Stimulated activated CD4-positive, alpha-beta T cell treated with anti-CD3 and anti-CD28 coated beads, Interleukin-12 subunit alpha, Interleukin-12 subunit beta, amount 100 ng/mL, for 24 hours (primary cell): ENCODE measurements around the gene SSC4D.
"Not testable (repeated sequence)": the region's sequence is repeated elsewhere in the genome, so short reads cannot be mapped to it uniquely, and the experiment has no call there.

Source experiments
- DNase-seq, 2 experiments: peaks; one replicate each; pipeline ENCODE4 v3.0.0-alpha.2; 2020; ENCODE audit warnings: low read depth in 2 of 2

SSC4D gene

GRCh38 chr7:76383089-76383944, 26.2 kb downstream of the SSC4D start:
- DNase-seq = no peak

- no peak for DNase-seq
These were observed 27.7 kb downstream of the SSC4D start for GRCh38 chr7:76381814-76382213.

DNA sequence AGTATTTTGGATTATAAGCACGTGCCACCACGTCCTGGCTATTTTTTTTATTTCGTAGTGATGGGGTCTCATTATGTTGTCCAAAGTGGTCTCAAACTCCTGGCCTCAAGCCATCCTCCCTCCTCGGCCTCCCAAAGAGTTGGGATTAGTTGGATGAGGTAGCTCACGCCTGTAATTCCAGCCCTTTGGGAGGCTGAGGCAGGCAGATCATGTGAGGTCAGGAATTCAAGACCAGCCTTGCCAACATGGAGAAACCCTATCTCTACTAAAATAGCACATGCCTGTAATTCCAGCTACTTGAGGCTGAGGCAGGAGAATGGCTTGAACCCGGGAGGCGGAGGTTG, 28.9 kb downstream of the SSC4D start:
- DNase-seq = no peak

GRCh38 chr7:76377186-76377918, 32.1 kb downstream of the SSC4D start:
- no peak for DNase-seq

GRCh38 chr7:76375251-76375650, 34.2 kb downstream of the SSC4D start:
- DNase-seq = no peak

DNA sequence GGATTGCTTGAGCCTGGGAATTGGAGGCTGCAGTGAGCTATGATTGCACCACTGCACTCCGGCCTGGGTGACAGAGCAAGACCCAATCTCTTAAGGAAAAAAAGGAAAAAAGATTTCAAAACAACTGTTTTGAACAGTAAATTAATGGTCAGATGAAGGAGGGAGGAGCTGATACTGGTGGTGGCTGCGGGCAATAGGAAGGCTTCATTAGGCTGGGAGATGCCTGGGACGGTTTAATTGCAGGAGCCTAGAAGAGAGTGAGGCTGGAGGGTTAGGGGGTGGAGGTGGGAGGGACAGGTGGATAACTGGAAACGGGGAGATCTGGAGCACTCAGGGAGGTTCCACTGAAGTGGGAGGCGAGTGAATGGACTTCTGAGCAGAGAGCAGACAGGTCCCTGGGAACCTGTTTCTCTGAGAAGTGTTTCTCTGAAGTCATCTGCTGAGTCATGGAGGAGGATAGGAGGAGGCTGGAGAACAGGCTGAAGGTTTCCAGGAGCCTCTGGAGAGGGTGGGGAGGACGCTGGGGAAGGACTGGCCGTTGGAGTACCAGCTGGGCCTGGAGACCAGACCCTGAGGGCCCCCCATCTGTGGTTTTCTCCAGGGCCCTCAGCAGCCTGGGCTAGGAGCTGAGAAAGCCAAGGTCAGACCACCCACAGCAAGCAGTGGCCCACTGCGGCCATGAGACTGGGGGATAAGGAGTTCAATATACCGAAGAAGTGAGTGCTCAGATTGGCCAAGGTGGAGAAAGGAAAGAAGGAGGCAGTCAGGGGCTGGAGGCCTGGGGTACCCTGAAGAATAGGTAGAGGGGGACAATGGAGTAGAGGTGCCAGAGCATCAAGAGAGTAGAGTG, 36.3 kb downstream of the SSC4D start:
- DNase-seq = no peak

GRCh38 chr7:76371396-76371795, 38.1 kb downstream of the SSC4D start:
- DNase-seq = no peak

DNA sequence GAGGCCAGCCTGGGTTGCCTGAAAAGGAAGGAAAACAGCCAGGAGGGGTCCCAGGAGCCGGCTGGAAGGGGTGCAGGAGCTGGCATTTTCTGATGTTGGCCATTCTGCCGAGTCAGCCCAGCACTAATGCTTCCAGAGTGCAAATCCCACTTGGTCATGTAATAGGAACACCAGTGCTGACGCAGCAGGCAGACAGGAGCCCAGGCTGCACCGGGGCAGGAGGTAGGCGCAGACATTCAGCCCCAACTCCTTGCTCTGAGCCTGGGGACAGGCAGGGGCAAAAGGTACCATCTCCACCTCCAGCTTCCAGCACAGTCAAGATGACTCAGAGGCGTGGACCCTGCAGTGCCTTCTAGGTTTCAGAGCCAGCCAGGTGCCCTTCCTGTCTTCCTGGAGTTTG, 40.5 kb downstream of the SSC4D start:
- DNase-seq = no peak

GRCh38 chr7:76368190-76368589, 41.3 kb downstream of the SSC4D start:
- DNase-seq = no peak

GRCh38 chr7:76364198-76364584, 45.3 kb downstream of the SSC4D start:
- no peak for DNase-seq

- not testable (repeated sequence) for DNase-seq
These were observed 45.7 kb downstream of the SSC4D start for GRCh38 chr7:76363754-76364153.

- no peak for DNase-seq
These were observed 49.4 kb downstream of the SSC4D start for GRCh38 chr7:76359978-76360638.

DNA sequence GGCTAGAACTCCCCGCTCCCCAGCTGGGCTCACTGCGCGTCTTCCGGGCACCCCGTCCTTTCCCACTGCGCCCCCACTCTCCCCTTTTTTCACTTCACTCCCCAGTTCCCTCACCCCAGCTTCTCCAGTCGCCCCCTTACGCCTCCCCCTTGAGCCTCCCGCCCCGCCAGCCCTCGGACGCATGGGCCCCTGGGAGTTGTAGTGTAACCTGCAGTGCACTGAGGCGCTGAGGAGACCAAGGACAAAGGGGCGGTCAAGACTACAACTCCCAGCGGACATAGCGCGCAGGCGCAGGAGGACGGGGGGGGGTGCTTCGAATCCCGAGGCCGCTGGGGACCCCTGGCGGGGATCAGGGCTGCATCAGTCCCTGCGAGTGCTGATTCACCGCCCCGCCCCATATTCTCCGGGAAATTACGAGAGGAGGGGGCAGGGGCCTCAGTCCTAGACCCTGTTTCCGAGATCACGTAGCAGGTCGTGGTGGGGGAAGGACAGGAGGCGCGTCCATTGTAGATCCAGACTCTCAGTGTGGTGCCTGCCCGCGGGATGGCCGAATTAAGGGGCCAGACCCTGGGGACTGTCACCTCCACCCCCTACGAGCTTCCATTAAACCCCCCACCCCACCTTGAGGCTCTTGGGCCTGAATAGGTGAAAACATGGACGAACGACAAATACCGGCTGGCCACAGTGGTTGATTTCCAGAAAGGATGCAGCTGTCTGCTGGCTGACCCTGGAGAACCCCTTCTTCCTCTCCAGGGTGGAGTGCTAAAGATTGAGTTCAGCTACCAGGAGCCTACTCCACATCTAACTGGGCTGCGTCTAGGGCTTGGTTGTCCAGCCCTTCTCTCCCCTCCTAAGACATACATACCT, 50.2 kb downstream of the SSC4D start:
- peak; percentile 82 to 89 for DNase-seq

DNA sequence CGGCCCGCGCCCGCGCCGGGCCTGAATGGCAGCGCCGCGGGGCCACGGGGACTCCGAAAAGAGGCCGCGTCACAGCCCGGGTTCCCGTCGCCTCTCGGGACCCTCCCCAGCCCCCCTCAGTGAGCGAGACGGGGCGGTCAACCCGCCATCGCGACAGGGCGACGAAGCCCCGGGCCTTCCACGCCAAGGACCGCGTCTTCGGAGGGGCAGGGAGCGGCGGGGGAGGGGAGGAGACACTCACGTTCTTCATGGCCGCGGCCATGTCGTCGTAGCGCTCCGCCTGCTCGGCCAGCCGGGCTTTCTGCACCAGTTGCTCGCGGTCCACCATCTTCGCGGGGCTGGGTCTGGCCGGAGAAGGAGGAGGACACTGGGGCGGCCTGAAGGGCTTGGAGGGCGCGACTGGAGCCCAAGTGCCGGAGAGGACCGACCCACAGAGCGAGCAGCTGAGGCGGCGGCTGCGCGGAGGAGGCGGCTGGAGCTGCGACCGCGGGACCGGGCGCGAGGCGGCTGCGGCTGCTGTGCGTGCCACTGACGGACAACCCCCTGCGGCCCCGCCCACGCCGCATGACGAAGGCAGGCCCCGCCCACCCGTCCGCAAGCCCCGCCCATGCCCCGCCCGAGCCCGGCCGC, 50.9 kb downstream of the SSC4D start, which contains the start of gene YWHAG:
TSS of gene YWHAG (minus strand) at position 511 of the 630 bp plus-strand sequence. CDS start at position 328, 183 bp downstream.
- peak; percentile 81 to 82 for DNase-seq

GRCh38 chr7:76358011-76358480, 51.5 kb downstream of the SSC4D start:
- DNase-seq = peak; percentile 29 to 49

DNA sequence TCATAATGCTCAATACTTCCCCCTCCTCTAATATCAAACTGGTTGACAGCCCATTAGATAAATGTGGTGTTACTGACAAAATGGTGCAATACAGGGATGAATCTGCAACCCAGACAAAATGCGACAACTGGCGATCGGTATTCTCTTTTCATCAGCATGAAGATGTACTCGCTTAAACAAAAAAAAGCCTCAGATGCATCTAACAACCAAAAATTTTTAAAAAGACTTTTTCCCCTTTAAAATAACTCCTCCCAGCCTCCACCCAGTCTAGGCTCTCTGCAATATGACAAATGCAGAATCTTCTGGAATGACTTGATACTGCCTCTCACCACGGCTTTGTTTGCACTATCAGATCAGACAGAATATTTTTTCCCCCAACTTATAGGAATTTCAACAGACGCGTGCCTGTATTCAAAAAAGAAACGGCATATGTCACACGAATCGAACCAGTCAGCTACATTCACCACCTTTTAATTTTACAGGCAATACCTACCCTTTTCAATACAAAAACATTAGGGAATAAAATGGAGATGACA, 52.0 kb downstream of the SSC4D start:
- no peak for DNase-seq

- no peak for DNase-seq
These were observed 52.7 kb downstream of the SSC4D start for GRCh38 chr7:76356823-76357222.

GRCh38 chr7:76356115-76356514, 53.4 kb downstream of the SSC4D start:
- DNase-seq = no peak

GRCh38 chr7:76354981-76355730, 54.3 kb downstream of the SSC4D start:
- DNase-seq = no peak
